NB4 (cell line): ENCODE results near the gene ERICH4.

ENCODE experiments used
- MYC ChIP-seq: IDR thresholded peaks from 2 replicates; pipeline ENCODE4 v1.6.1; 2011; ENCODE audit warnings: low read depth, low read length
- POLR2A ChIP-seq: IDR thresholded peaks from 2 replicates; pipeline ENCODE4 v1.6.1; 2011; ENCODE audit warnings: mild to moderate bottlenecking; ENCODE audit not compliant: insufficient read length; ENCODE audit errors: extremely low read depth
- TF ChIP-seq, protein P1 (sequence below): IDR thresholded peaks from one replicate; pipeline ENCODE4 v1.5.1; 2012; ENCODE audit warnings: low read depth, low read length
- TF ChIP-seq, protein P2 (sequence below): IDR thresholded peaks from 2 replicates; pipeline ENCODE4 v1.6.1; 2011; ENCODE audit warnings: low read depth, low read length

DNA sequence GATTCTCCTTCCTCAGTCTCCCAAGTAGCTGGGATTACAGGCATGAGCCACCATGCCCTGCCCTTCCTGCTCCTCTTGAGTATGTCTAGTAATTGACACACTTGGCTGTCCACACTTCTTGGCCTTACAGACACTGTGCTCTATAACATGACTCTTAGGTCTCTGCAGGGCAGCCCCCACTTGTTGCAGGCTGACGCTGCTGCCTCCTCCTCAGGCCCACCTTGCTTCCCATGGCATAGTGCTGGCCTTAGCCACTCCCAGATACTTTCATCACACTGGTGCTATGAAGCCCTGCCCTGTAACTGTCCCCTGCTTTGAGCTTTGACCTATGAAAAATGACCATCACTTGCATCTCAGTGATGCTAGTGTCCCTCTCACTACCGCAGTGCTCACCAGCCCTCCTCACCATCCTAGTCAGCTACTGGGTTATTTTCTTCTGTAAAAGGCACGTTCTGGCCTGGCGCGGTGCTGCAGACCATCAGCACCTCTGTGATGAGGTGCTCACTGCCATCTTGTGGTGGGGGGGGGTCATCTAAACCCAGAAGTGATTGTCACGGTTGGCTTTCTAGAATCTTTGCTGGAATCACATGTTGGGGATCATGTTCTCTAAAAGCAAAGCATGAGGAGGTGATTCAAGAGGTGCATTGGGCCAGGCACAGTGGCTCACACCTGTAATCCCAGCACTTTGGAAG lies 9.8 kb downstream of the ERICH4 start:
- TF ChIP-seq, protein P1, sequence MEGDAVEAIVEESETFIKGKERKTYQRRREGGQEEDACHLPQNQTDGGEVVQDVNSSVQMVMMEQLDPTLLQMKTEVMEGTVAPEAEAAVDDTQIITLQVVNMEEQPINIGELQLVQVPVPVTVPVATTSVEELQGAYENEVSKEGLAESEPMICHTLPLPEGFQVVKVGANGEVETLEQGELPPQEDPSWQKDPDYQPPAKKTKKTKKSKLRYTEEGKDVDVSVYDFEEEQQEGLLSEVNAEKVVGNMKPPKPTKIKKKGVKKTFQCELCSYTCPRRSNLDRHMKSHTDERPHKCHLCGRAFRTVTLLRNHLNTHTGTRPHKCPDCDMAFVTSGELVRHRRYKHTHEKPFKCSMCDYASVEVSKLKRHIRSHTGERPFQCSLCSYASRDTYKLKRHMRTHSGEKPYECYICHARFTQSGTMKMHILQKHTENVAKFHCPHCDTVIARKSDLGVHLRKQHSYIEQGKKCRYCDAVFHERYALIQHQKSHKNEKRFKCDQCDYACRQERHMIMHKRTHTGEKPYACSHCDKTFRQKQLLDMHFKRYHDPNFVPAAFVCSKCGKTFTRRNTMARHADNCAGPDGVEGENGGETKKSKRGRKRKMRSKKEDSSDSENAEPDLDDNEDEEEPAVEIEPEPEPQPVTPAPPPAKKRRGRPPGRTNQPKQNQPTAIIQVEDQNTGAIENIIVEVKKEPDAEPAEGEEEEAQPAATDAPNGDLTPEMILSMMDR: no peak
- TF ChIP-seq POLR2A (no peak), MYC (no peak)
- TF ChIP-seq, protein P2, sequence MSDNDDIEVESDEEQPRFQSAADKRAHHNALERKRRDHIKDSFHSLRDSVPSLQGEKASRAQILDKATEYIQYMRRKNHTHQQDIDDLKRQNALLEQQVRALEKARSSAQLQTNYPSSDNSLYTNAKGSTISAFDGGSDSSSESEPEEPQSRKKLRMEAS: no peak
